ENCODE data around the gene TCL1B.

The TCL1B gene

DNA sequence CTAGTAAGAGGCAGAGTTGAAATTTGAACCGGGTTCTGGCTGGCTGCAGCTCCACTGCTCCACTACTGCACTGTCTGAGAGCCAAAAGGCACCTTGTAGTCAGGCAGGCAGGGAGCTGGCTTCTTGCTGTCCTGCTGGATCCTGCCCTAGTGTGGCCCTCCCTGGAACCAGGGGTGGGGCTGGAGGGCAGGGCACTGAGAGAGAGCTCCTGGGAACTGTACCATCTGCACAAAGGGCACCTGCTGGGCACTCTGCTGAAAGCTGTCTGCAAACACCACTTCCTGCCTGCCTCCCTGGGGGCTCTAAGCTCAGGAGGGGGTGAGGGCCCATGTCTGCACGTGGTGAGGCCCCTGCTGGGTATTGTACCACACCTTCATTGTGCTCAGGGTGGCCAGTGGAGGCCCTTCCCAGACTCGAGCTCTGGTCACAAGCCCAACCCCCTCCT lies 19.0 kb upstream of the TCL1B start:
- no peak for DNase-seq

DNA sequence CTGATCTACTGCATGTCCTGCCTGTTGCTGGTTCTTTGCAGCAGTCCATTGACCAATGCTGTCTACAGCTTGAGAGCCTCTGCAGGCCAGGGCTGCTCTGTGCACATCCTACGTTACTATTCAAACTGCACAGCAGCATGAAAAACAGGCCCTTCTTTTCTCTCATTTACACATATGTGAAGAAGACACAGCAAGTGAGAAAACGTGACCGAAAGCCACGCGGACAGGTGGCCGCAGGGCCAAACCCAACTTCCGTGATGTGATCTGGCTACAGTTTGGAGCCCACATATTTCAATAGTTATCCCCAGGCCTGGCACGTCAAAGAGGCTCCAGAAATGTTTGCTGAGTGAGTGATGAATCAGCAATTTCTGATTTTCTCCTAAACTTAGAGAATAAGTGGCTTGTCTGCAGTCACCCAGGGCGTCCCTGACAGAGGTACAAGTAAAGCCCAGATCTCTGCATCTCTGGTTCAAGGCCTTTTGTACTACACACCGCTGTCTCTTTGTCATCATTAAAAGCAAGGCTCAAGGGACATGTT lies 17.9 kb upstream of the TCL1B start:
- DNase-seq, result no peak

- no peak for DNase-seq
Observed at GRCh38 chr14:95674613-95675012, 11.6 kb upstream of the TCL1B start.

GRCh38 chr14:95675486-95675885 lies 10.7 kb upstream of the TCL1B start:
- no peak for DNase-seq

DNA sequence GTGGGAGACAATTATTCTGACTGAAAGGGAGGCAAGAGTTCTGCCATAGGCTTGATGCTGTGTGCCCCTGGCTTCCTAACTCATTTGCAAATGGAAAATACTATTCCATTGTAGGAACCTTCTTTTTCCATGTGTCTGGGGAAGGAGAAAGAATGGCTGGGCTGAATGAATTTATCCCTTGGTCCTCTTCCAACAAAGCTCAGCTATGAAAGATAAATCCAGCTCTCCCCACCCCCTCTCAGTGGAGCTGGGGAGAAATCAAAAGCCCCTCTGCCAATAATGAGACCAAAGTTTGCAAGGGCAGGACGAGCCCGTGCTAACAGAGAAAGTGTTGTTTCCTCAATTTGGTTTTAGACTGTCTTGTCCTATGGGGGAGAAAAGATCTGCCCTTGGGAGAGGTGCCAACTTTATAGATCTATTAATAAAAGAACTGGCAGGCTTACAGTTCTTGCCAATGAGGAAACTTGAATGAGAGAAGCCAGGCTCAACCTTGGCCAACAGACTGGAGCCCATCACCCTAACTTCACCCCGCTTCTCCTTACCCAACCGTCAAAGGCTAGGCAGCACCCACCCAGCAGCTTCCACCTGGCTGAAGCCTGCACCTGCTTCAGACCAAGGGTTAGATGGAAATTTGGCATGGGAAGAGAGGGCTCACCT lies 8.9 kb upstream of the TCL1B start:
- DNase-seq, result no peak

- no peak for DNase-seq
Observed at GRCh38 chr14:95679148-95679815, 6.9 kb upstream of the TCL1B start.

- DNase-seq, result no peak
Observed at GRCh38 chr14:95679998-95680735, 6.1 kb upstream of the TCL1B start.

GRCh38 chr14:95681153-95681552 lies 5.1 kb upstream of the TCL1B start:
- DNase-seq, result peak; percentile 30

DNA sequence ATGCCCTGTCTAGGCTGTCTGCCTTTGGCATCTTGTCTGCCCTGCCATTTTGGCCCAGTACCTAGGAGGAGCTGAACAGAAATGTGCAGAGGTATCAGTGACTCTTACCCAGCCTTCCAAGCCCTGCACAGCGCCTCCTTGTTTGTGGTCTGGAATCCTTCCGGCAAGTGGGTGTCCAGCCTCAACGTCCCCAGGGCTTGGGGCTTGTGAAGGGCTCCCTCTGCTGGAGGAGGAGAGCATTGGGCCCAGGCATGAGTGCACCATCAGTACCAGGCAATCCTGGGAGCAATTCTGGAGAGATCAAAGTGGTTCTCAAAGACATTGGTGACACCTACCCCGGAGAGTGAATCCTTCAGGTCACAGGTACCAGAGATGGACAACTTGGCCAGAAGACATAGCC lies 2.4 kb upstream of the TCL1B start:
- DNase-seq, result no peak

- no peak for DNase-seq
Observed at GRCh38 chr14:95686935-95687334, 709 bp downstream of the TCL1B start.

DNA sequence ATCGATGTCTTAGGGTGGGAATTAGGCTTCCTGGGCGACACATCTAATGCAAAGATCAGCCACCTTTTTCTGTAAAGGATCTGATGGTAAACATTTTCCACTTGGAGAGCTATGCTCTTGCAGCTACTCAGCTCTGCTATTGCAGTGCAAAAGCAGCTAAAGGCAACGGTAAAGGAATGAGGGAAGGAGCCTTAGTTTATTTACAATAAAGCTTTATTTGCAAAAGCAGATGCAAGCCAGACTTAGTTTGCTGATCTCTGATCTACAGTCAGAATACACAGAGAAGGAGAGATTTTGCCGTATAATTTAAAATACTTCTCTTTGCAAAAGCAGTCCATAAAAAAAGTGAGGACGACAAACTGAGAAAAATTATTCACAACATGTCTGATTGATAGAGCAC lies 3.2 kb downstream of the TCL1B start:
- DNase-seq, result no peak

DNA sequence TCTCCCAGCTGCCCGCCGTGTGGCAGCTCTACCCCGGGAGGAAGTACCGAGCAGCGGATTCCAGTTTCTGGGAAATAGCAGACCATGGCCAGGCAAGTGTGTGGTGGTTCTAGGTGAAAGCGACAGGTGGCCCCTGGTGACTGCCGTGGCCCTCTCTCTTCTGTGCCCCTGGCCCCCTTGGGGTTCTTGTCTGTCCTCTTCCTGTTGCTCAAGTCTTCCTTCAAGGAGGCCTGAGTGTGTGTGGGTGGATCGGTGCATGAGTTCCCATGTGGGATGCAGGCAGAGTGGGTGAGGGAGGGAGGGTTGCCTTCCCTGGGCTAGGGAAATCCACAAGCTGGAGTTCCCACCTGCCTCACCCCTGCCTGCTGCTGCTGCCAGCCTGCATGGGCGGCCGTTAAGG lies 4.6 kb downstream of the TCL1B start:
- DNase-seq, result no peak

GRCh38 chr14:95691591-95691990 lies 5.4 kb downstream of the TCL1B start:
- no peak for DNase-seq

- no peak for DNase-seq
Observed at GRCh38 chr14:95692109-95692508, 5.9 kb downstream of the TCL1B start.

- DNase-seq, result no peak
Observed at GRCh38 chr14:95695051-95695450, 8.8 kb downstream of the TCL1B start.

- DNase-seq, result no peak
Observed at GRCh38 chr14:95695913-95696312, 9.7 kb downstream of the TCL1B start.

DNA sequence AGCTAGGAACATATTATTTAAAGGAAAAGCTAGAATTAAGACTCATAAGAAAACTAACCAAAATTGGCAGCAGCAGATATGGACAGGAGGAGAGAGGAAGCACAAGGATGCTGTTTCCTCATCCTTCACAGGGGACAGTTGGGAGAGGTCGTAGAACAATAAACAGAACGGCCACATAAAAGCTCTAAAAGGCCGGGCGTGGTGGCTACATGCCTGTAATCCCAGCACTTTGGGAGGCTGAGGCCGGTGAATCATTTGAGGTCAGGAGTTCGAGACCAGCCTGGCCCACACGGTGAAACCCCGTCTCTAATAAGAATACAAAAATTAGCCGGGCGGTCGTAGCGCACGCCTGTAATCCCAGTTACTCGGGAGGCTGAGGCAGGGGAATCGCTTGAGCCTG lies 10.5 kb downstream of the TCL1B start:
- no peak for DNase-seq

DNA sequence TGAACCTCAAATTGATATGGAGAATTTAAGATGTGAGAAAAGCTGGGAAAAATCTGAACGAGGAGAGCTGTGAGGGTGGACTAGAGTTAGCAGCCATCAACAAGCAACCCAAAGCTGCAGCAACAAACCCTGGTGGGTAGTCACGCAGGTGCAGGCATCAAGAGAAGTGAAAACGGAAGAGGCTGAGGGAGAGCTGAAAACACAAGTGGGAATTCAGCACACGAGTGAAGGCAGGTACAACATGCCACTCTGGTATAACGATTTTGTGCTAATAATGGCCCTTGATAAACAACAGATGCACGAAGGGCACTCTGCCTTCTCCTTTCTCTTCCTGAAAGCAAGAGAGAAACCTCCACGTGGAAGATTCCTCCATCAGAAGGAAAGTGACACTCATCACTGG lies 11.5 kb downstream of the TCL1B start:
- DNase-seq, result no peak

GRCh38 chr14:95698287-95698686 lies 12.1 kb downstream of the TCL1B start:
- no peak for DNase-seq

- no peak for DNase-seq
Observed at GRCh38 chr14:95699412-95699811, 13.2 kb downstream of the TCL1B start.

- DNase-seq, result no peak
Observed at GRCh38 chr14:95700221-95700976, 14.2 kb downstream of the TCL1B start.

DNA sequence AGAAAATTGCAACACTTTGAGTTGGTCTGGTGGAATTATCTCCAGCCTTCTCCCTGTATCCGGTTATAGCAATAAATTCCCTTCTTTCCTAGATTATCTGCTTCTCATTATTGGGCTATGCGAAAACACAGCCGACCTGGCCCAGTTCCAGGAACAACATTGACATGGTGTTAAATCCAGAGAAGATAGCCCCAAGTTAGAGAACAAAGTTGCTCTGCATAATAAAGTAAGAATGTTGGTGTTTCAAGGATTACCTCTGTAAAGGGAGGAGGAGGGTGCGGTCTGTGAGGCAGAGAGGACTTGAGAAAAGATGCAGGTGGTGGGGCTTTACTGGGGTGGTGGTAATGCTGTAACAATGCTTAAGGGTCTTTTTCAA lies 15.6 kb downstream of the TCL1B start:
- no peak for DNase-seq

DNA sequence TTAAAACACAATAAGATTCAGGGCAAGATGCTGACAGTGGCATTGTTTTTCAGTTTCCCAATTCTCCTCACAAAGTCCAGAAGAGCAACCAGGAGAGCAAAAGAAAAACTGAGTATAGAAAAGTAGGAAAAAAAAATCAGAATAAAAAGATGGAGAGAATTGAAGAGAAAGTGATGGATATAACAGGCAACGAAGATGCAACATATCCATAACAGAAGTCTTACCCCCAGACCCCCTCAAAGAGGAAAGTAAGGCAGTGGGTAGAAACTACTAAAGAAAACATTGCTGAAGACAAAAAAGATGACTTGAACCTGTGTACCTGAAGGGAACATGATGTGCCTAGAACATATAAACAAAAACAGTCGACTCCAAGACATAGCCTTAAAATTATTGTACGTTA lies 17.1 kb downstream of the TCL1B start:
- DNase-seq, result no peak

All from NCI-H1694 (cell line).